Adrenal gland (tissue), 12 donors: Measurements from ENCODE around the gene ANKRD42. TPM values are rescaled to one million over a fixed set of nuclear protein-coding genes. Genes with fewer than 3 reads are reported as not detected.

ENCODE experiments used
- DNase-seq, 7 donors: peaks; one replicate each; pipeline ENCODE4 v3.0.0-alpha.2; 2019 to 2020
- H3K27ac ChIP-seq, 5 donors: fragments of 200-600 bp; sonication (generic) in 4 of 5; 1 replicate in 3 of 5; 2 replicates in 2 of 5; pipeline versions ENCODE4 v1.5.1 to v1.8.0; 2016 to 2020; ENCODE audit warnings: mild to moderate bottlenecking in 1 of 5
- H3K27me3 ChIP-seq: fragments of 200-600 bp; 2 replicates; pipeline ENCODE4 v1.8.0; 2021
- H3K36me3 ChIP-seq, 2 donors: fragments of 200-600 bp; replicated peaks in 1 of 2; 1 replicate in 1 of 2; 2 replicates in 1 of 2; pipeline versions ENCODE4 v1.5.1 to v1.8.0; 2018 to 2022
- H3K4me1 ChIP-seq, 2 donors: fragments of 200-600 bp; replicated peaks in 1 of 2; 1 replicate in 1 of 2; 2 replicates in 1 of 2; pipeline versions ENCODE4 v1.5.1 to v1.8.0; 2018 to 2021
- H3K4me3 ChIP-seq, 4 donors: fragments of 200-600 bp; sonication (generic) in 3 of 4; one replicate each; pipeline ENCODE4 v1.5.1; 2016 to 2018
- H3K9me3 ChIP-seq, 3 donors: fragments of 200-600 bp; sonication (generic) in 1 of 3; replicated peaks in 1 of 3; 1 replicate in 2 of 3; 2 replicates in 1 of 3; pipeline versions ENCODE4 v1.5.1 to v1.8.0; 2016 to 2021
- CTCF ChIP-seq, 6 experiments: fragments of 450-650 bp in 4 of 6; fragments of 200-600 bp in 2 of 6; sonication (generic) in 1 of 6; IDR thresholded peaks; 1 replicate in 5 of 6; 2 replicates in 1 of 6; pipeline versions ENCODE4 v1.5.1 to v1.8.0; 2016 to 2021; ENCODE audit warnings: antibody characterized with exemption in 6 of 6, mild to moderate bottlenecking in 2 of 6, moderate library complexity in 1 of 6
- POLR2A ChIP-seq, 2 donors: fragments of 450-650 bp; IDR thresholded peaks; one replicate each; pipeline ENCODE4 v1.6.1; 2017; ENCODE audit warnings: antibody characterized with exemption in 2 of 2, mild to moderate bottlenecking in 2 of 2, moderate library complexity in 1 of 2
- WGBS, 4 donors: extraction: QIAGEN DNeasy Blood & Tissue Kit in 2 of 4; methylation state at CpG; one replicate each; pipeline versions ENCODE4 v1.1.5 to v1.1.7; 2013 to 2017; 5-methylcytosine and 5-hydroxymethylcytosine counted together
- intact Hi-C, 2 donors: fragments of 100-400 bp; cut with DNase I; formaldehyde crosslinking; loops; one replicate each; pipeline versions ENCODE4 v1.14.1 to v1.15.0; 2022 to 2023
- polyA plus RNA-seq, 3 donors: library from polyadenylated mRNA; stranded (reverse); fragments of 200-250 nt in 2 of 3; fragments of 350-450 nt in 1 of 3; fragmentation: Illumina TruSeq in 1 of 3; extraction: RNeasy Lipid Tissue Mini Kit (QIAGEN cat#74804) in 1 of 3; gene quantifications; one replicate each; pipeline ENCODE4 v1.2.3, GENCODE V29; 2013 to 2014
- total RNA-seq, 9 donors: library from RNA; depleted of rRNA in 4 of 9; stranded (reverse); fragments of >200 nt in 4 of 9; fragments of 120-200 nt in 1 of 9; fragmentation: NEBNext Ultra II Directional in 1 of 9; extraction: Animal tissue kit (Norgen Biotek cat#: 25700) in 1 of 9; gene quantifications; one replicate each; pipeline versions ENCODE4 v1.1.0 to v1.2.4, GENCODE V29; 2013 to 2023
- donor health status: healthy with polysubstance abuse.
- donor health status: Bipolar disorder and iron deficiency.
- donor health status: DM: yes; HTN: yes; CAD: no.
- donor health status: DM: no; HTN: no; CAD: no.
- donor health status: DM: no; HTN: no; CAD: no.
- donor health status: DM: yes; HTN: yes; CAD: no.

ANKRD42 gene
- total and polyA plus RNA-seq, 12 donors: 9.0 to 34.3 (median 23.3) TPM

GRCh38 chr11:83162377-83162776 is 31.1 kb upstream of the ANKRD42 start:
- TF ChIP-seq CTCF (IDR thresholded peaks at IDR 0.05) (no peak), POLR2A (IDR thresholded peaks at IDR 0.05) (no peak)
- Histone ChIP-seq H3K27me3 (no peaks in the 10 kb centered on the region), H3K4me1 (peaks cover 9 to 43% of the 10 kb centered on the region in 2 donors), H3K27ac (no peak overlapping the region), H3K9me3 (no peaks in the 10 kb centered on the region), H3K36me3 (peaks cover 0 to 31% of the 10 kb centered on the region in 2 donors), H3K4me3 (no peak overlapping the region)
- 75 to 78% (median 77%) methylated on average over 2 of the region's 2 CpGs for WGBS, 4 donors
- no peak for DNase-seq
- intact Hi-C loops: no loop called here

- intact Hi-C loops: no loop called here
- Histone ChIP-seq H3K4me3 (no peak overlapping the region), H3K36me3 (peaks cover 0 to 64% of the 10 kb centered on the region in 2 donors), H3K27me3 (no peaks in the 10 kb centered on the region), H3K4me1 (peaks cover 8 to 39% of the 10 kb centered on the region in 2 donors), H3K9me3 (no peaks in the 10 kb centered on the region), H3K27ac (no peak overlapping the region)
- TF ChIP-seq POLR2A (IDR thresholded peaks at IDR 0.05) (no peak), CTCF (IDR thresholded peaks at IDR 0.05) (no peak)
- 92 to 97% (median 95%) methylated on average over 11 of the region's 11 CpGs for WGBS, 4 donors
- no peak for DNase-seq
Observed at GRCh38 chr11:83166193-83166866, 27.2 kb upstream of the ANKRD42 start.

GRCh38 chr11:83168756-83169155 is 24.8 kb upstream of the ANKRD42 start:
- H3K27me3 ChIP-seq: no peaks in the 10 kb centered on the region
- DNase-seq: no peak
- TF ChIP-seq CTCF (IDR thresholded peaks at IDR 0.05): no peak
- TF ChIP-seq POLR2A (IDR thresholded peaks at IDR 0.05): no peak
- peaks cover 0 to 69% of the 10 kb centered on the region in 2 donors for H3K36me3 ChIP-seq
- H3K27ac ChIP-seq: no peak overlapping the region
- H3K9me3 ChIP-seq: no peaks in the 10 kb centered on the region
- H3K4me1 ChIP-seq: peaks cover 9 to 43% of the 10 kb centered on the region in 2 donors
- intact Hi-C loops: no loop called here
- H3K4me3 ChIP-seq: no peak overlapping the region
- WGBS, 4 donors: 97 to 100% (median 99%) methylated on average over 2 to 5 of the region's 5 CpGs

- no peaks in the 10 kb centered on the region for H3K9me3 ChIP-seq
- H3K36me3 ChIP-seq: peaks cover 0 to 62% of the 10 kb centered on the region in 2 donors
Observed at GRCh38 chr11:83170865-83171264, 22.6 kb upstream of the ANKRD42 start.

More at GRCh38 chr11:83170865-83171264, 22.6 kb upstream of the ANKRD42 start:
- H3K27ac ChIP-seq: no peak overlapping the region
- TF ChIP-seq POLR2A (IDR thresholded peaks at IDR 0.05): no peak
- no peak for TF ChIP-seq CTCF (IDR thresholded peaks at IDR 0.05)
- peaks cover 17 to 64% of the 10 kb centered on the region in 2 donors for H3K4me1 ChIP-seq
- no peaks in the 10 kb centered on the region for H3K27me3 ChIP-seq
- 73 to 79% (median 76%) methylated on average over 2 of the region's 2 CpGs for WGBS, 4 donors
- DNase-seq: no peak
- intact Hi-C loops: no loop called here
- H3K4me3 ChIP-seq: peak overlapping the region in 1 of 4 donors; percentile 39
